Glomerular endothelial cell (primary cell): ENCODE data around the gene WDR45B. TPM values are rescaled to one million over a fixed set of nuclear protein-coding genes. Genes with fewer than 3 reads are reported as not detected.

ENCODE experiments used
- DNase-seq: peaks from one replicate; pipeline ENCODE4 v3.0.0-alpha.2; 2011; ENCODE audit warnings: low read depth, low spot score; ENCODE audit errors: extremely low read depth
- total RNA-seq: library from RNA; depleted of rRNA; stranded (reverse); fragments of >200 nt; gene quantifications from 2 replicates; pipeline ENCODE4 v1.2.3, GENCODE V29; 2015

WDR45B gene
- total RNA-seq, 1 donor from 2014 or later, result 94.4 TPM

DNA sequence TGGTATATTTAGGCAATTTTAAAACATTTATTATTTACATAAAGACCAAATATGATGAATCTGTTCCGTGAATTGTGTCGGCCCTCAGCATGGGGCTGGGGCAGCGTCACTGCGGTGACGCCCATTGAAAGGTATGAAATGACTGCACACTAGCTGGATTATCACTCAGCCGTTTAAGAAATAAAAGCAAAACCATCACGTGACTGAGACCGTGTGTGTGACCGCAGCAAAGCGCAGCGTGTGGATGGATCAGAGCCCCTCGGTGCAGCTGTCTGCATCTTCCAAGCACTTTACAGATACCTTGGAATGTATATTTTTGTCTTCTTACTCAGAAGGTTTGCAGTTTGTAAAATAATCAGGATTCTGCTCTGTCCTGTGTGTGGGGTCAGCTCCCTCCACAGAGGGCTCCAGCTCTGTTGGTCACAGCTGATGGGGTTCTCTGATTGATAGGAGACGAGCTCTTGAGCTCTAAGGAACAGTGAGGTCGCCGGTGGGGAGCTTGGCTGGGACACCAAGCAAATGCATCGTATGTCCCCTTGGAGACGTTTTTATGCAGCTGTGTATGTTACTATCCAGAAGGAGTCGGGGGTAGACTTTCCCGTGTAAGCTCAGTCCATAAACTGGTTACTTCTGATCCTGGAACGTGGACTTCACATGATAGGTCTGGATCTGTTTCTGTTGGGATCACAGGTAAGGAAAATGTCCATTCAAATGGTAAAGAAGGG, 45.1 kb downstream of the WDR45B start:
- no peak for DNase-seq

DNA sequence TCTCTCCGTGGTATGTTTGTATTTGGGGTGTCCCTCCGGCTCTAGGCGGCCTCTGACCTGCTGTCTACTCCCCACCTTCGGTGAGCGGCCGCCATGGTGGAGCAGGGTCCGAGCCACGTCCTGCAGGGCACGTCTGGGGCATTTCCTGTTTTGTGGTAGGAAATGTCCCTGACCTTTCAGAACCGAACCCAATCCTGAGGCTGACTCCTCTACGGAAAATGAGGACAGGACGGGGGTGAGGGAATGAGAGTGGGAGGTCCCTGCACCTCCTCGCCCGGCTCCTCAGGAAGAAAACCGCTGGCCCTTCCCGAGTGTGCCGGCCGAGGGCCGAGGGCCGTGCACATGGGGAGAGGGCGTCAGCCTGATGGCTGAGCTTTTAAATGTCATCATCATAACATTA, 45.8 kb downstream of the WDR45B start:
- DNase-seq, result no peak

DNA sequence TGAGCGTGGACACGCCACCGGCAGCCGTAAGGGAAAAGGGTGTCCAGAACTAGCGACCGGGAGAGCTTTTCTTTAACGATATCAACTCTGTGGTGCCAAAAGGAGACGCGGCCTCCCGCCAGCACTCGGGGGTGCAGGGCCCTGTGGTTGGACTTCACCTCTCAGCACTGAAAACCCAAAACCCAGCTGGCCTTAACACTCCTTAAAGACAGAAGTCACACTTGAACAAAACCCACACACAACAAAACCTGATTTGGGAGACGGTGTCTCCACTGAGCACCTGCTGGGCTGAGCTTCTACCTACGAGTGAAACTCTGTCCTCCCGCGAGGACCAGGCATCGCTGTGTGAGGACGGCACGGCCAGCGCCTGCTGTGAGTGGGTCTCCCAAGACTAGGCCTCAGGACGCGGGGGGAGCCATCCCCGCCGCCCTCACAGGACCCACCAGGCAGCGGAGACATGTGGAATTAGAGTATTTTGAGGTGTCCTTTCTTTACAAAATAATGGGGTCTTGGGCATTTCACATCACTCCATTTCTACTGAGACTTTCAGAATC, 46.7 kb downstream of the WDR45B start:
- no peak for DNase-seq

DNA sequence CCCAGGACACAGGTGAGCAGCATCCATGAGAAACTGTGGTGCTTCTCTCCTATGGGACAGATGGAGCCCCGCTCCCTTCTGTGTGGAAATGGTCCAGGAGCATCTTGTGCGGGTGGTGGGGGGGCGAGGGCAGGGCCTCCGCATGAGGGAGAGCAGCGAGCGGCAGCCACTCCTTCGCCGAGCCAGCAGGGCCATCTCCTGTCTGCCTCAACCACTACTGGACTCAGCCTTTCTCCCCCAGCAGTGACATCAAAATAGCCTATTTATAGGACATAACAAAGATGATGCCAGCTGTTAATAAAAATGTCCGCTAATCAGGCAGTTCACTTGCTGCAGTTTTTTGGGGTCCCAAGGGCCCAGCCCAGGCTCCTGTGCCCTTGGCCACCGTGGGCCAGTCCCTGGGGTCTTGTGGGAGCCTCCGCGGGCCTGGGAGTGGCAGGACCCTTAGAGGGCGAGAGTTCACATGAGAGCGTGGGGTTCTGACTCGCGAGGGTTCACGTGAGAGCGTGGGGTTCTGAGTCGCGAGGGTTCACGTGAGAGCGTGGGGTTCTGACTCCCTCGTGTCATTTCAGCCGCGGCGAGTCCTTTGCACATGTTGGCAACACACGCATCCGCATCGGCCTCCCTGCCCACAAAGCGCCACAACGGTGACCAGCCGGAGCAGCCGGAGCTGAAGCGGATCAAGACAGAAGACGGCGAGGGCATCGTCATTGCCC, 47.4 kb downstream of the WDR45B start:
- no peak for DNase-seq

DNA sequence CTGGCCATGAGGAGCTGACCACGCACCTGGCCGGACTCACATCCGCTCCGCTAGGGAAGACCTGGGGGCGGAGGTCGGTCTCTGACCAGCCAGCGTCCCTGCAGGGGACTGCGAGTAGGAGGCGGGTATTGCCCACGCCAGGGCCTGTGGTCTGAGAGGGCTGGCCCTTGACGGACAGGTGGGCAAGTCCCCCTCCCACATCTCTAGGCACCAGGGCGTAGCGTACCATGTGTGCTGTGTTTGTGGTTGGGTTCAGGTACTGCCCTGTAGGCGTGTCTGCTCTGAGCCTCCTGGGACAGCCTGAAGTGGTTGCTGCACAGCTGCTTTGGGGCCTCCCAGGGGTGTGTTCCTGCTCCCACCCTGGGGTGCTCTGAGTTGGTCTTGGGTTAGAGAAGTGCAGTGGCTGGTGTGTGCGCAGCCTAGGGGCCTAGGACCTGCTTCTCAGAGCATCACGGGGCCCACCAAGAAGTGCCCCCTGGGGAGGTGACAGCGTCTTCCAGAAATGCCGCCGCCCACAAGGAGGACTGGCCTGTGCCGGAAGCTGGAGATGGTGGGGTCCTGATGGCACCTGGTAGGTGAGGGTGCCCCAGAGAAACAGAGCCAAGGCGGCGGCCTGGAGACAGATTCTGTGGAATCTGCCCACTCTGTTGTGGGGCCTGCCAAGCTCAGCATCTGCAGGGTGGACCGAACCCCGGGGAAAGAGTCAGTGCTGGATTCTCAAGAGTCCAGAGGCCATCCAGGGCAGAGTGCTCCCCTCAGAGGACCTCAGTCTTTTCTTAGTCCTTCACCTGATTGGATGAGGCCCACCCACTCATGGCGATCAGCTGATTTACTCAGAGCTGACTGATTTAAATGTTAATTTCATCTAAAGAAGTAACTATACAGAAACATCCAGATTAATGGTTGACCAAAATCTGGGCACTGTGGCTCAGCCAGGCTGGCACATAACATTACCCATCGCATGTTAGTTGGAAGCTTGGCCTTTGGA, 48.3 kb downstream of the WDR45B start:
- DNase-seq, result no peak

DNA sequence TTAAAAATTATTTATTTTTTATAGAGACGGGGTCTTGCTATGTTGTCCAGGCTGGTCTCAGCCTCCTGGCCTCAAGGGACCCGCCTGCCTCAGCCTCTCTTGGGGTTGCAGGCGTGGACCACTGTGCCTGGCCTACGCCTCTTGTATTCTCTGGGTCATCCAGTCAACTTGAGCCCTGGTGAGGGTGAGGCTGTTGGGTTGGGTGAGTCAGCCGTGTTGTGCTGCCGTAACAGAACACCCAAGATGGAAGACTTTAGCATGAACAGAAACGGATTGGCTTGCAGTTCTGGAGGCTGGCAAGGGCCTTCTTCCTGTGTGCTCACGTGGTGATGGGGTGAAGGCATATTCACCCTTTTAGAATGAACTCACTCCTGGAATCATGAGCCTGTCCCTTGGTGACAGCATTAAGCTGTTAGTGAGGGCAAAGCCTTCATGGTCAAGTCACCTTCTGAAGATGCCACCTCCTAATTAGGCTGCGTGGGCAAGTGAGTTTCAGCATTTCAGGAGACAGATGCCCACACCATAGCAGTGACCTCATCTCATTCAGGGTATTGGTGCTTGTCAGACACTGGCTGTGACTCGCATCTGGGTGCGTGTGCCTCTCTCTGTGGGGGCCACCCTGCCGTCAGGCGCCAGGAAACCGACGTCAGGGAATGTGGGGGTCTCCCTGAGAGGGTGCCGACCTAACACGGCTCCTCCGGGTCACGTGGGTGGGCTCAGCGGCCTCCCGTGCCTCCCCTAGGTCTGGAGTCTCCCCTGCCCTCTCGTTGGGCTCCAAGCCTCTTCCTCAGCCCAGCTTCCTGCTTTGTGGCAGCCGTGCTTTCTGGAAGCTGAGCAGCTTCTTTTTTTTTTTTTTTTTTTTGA, 49.8 kb downstream of the WDR45B start:
- no peak for DNase-seq

DNA sequence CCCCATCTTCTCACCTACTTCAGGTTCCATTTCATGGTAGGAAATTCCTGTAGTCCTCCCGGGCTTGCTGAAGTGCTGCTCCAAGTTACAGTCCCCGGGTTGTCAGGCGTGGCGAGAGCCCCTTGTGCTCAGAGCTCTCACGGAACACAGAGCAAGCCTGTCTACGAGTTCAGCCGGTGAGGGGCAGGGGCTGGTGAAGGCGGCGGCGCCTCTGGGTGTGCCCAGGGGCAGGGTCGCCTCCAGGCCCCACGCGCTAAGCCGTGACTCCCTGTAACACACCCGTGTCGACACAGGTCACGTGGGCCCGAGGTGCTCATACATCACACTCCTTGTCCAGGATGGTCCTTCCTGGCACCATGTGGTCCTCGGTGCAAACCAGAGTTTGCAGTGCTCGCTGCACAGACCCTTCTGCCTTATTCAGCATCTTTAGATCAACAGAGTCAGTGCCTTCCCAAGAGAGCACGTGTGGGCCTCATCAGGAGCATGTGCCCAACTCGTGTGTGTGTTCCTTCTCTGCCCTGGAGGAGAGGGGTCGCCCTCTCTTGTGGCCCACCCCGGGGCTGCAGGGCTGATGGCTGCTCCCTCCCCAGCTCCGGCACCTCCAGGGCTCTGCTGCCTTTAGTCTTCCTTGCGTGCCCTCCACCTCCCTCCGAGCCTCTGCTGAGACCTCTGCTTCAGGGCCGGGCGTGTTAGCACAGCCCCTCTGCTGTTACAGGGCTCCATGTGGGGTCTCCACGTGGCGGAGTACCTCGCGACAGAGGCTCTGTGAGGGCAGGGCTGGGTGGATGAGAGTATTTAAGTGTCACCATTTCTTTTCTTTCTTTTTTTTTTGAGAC, 51.2 kb downstream of the WDR45B start:
- no peak for DNase-seq

DNA sequence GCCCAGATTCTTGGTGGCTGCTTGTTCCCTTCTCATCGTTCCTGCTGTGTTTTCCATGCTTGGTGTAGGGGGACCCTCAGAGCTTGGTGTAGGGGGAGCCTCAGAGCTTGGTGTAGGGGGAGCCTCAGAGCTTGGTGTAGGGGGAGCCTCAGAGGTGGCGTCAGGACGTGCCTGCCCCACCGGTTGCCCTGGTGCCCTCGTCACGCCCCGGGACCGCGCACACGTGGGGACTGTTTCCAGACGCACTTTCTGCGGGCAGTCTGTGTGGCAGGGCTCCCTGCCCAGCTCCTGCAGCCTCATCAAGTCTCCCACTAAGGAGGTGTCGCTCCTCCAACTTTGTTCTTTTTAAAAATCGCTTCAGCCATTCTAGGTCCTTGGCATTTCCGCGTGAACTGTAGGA, 51.9 kb downstream of the WDR45B start:
- DNase-seq, result no peak

DNA sequence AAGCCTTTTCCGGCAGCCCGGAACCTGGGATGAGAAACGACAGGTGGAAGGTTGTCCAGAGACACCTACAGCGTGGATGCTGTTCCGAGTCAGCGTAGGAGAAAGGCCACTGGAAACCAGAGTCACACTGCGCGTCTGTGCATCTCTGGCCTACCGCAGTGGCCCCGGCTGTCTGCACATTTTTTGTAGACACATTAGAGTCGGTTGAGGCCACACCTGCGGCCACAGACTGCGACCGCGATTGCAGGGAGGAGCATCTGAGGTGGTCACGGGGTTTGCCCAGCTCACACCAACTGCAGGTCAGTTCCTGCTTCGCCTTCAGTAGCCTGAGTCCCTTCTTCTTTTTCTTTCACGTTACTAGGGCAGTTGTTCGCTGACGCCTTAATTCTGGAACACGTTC, 52.4 kb downstream of the WDR45B start:
- DNase-seq, result no peak

DNA sequence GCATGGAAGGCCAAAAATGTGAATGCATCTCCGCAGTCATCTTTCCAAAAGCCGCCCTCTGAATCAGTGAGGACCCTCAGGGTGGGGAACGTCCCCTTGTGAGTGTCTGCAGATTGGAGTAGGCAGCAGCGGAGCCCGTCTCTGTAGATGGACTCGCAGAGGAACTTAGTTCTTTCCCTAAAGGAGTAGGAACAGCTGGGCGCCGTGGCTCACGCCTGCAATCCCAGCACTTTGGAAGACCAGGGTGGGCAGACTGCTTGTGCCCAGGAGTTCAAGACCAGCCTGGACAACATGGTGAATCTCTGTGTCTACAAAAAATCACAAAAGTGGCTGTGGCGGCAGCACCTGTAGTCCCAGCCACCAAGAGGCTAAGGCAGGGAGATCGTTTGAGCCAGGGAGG, 53.7 kb downstream of the WDR45B start:
- no peak for DNase-seq

DNA sequence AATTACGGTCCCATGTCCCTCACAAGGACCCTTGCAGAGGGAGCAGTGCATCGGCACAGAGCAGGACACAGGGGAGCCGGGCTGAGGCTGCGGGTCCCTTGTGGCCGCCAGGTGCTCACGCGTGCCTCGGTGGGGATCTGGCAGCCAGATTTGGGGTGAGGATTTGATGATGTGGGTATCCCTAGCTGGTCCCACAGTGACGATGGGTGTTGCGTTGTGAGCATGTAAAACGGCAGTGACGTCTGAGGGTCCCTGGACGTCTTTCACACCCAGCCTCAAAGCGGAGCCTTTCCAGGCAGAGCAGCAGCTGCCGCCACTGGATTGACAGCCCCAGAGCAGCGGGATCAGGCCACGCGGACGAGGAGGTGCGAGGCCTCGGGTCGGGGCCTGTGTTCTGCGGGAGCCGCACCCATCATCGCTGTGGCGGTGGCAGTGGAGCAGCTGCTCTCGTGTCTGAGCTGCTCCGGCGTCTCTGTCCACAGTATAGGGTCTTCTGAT, 54.6 kb downstream of the WDR45B start:
- no peak for DNase-seq

DNA sequence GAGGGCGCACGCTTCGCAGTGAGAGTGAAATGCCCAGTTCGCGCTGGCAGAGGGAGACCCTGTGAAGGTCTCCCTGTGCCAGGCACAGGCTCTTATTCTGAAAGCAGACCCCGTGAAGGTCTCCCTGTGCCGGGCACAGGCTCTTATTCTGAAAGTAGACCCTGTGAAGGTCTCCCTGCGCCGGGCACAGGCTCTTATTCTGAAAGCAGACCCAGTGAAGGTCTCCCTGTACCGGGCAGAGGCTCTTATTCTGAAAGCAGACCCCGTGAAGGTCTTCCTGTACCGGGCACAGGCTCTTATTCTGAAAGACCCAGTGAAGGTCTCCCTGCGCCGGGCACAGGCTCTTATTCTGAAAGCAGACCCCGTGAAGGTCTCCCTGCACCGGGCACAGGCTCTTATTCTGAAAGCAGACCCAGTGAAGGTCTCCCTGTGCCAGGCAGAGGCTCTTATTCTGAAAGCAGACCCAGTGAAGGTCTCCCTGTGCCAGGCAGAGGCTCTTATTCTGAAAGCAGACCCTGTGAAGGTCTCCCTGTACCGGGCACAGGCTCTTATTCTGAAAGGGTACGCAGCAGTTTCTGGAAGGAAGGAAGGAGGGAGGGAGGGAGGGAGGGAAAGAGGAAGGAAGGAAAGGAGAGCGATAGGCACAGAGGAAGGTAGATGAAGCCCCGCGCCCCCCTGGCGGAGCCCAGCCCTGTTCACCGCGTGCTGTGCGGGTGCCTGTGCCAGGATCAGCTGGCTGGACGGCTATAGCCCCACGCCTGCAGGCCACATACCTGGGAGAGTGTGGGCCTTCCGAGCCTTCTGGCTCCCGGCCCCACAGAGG, 55.3 kb downstream of the WDR45B start:
- no peak for DNase-seq

DNA sequence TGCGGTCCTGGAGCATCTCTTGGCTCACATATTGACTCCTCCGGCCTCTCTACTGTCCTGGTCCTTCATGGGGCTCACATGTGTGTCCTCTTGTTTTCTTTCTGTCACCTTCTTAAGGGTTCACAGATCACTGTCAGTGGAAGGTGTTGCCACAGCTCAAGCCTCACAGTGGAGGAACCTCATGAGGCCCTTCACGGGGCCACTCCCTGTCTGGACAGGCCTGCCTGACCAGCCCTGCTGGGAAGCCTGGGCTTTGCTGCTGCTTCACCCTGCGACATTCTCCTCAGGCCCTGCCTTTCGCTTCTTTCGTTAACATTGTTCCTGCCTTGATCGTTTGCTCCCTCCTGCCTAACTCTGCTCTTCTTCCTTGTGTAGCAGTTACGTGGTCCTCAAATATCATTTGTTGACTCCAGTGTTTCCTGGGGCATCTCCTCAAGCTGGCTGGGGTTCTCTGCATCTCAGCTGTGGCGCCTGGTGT, 55.9 kb downstream of the WDR45B start:
- no peak for DNase-seq

DNA sequence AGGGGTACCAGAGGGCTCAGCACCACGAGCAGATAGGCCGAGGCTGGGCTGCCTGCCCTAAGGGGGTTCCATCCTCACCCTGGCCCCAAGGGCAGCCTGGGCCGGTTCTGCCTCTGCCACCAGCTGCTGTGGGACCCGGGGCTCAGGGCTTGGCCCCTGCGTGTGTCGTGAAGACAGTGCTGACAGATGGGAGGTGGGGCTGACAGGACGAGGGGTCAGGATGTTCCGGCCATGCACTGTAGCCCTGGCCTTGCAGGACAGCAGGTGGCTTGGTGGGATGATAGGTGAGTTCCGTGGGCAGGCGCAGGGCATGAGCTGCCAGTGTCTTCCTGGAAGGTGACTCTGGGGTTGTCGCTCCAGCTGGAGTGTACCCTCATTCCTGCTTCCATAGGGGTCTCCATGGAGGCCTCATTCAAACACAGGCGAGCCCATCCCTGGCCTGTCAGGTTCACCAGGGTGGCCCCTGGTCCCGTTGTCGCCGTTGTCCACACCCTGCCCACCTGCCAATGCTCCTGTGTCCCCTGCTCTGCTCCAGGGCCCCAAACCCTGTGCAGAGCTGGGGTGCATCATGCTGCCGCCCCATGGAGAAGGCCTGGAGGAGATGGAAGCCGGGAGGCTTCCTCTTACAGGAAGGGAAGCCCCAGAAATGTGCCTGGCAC, 57.2 kb downstream of the WDR45B start:
- no peak for DNase-seq

DNA sequence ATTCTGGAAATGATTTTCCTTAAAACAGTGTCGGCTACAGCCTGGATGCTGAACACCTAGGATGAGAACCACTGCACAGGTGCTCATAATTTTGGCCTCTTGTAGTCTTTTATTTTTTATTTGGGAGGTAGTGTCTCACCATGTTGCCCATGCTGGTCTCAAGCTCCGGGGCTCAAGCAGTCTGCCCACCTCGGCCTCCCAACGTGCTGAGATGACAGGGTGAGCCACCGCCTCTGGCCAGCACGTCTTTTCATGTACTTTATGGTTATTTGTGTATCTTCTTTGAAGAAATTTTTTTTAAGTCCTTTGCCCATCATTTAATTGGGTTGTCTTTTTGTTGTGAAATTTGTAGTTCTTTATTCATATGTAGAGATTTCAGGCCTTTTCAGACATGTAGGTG, 58.0 kb downstream of the WDR45B start:
- no peak for DNase-seq

DNA sequence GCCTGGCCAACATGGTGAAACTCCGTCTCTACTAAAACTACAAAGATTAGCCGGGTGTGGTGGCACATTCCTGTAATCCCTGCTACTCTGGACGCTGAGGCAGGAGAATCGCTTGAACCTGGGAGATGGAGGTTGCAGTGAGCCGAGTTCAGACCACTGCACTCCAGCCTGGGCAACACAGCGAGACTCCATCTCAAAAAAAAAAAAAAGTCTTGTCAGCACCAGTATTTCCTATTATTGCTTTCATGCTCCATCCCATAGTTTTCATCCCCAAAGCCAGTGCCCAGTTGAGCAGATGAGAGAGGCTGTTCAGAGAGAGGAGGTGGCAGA, 58.4 kb downstream of the WDR45B start:
- DNase-seq, result no peak

DNA sequence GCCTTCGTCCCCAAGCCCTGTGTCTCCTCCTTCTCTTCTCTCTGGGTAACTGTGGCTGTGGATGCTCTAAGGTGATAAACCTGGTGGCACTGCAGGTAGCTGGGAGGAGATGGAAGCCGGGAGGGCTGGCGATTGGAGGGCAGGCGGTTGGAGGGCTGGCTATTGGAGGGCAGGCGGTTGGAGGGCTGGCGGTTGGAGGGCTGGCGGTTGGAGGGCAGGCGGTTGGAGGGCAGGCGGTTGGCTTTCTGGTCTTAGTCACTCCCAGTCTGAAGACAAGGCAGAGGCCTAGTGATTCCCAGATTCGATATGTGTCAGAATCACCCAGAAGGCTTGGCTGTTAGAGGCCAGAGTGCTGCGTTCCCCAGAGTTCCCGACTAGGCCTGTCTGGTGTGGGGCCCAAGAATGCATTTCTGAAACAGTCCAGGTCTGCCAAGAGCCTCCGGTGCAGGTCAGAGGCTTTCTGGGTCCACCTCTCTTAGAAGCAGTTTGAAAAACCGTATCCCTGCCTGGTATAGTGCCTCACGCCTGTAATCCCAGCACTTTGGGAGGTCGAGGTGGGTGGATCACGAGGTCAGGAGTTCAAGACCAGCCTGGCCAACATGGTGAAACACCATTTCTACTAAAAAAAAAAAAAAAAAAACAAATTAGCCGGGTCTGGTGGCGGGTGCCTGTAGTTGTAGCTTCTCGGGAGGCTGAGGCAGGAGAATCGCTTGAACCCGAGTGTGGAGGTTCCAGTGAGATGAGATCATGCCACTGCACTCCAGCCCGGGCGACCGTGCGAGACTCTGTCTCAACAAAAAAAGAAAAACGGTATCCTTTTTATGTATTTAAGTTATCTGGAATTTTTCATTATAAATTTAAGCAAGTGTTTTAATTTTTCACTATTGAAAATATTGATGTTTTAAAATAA, 59.7 kb downstream of the WDR45B start:
- no peak for DNase-seq
